PC-3 (cell line): ENCODE results near the gene DUSP28. TPM values are rescaled to one million over a fixed set of nuclear protein-coding genes. Genes with fewer than 3 reads are reported as not detected.

ENCODE experiments used
- ATAC-seq: fragments of 200-7000 bp; cut with Tn5 transposase; 2 replicates; pipeline ENCODE4 v1.9.1; 2020; ENCODE audit warnings: mild to moderate bottlenecking, moderate library complexity
- BruUV-seq: library from RNA; stranded (reverse); fragments of 400-500 nt; replicated peaks from 2 replicates; lab custom pipeline; 2021; lab: Mats Ljungman, UMichigan
- CTCF ChIA-PET: fragments of 300-600 bp; sonication (Branson Sonifier 250); formaldehyde crosslinking; loops from one replicate; lab custom pipeline; 2022; ENCODE audit warnings: antibody characterized with exemption; lab: Charles Lee
- POLR2A ChIA-PET: fragments of 300-600 bp; sonication (Branson Sonifier 250); formaldehyde crosslinking; loops from one replicate; lab custom pipeline; 2022; ENCODE audit warnings: antibody characterized with exemption; ENCODE audit not compliant: unreplicated experiment; lab: Charles Lee
- DNase-seq: peaks from one replicate; pipeline ENCODE4 v3.0.0-alpha.2; 2015
- H2AFZ ChIP-seq: fragments of 300-600 bp; sonication (generic); 2 replicates; pipeline ENCODE4 v1.6.0; 2016; ENCODE audit warnings: antibody characterized with exemption, low read length
- H3F3A ChIP-seq: fragments of 300-600 bp; sonication (generic); one replicate; pipeline ENCODE4 v1.6.0; 2017; ENCODE audit warnings: antibody characterized with exemption, low read length, control low read depth, mild to moderate bottlenecking; ENCODE audit not compliant: unreplicated experiment
- H3K27ac ChIP-seq: fragments of 300-600 bp; sonication (generic); 2 replicates; pipeline ENCODE4 v1.5.1; 2016; ENCODE audit warnings: mild to moderate bottlenecking, low read length
- H3K27me3 ChIP-seq: fragments of 300-600 bp; sonication (generic); 2 replicates; pipeline ENCODE4 v1.6.1; 2016; ENCODE audit warnings: low read length, mixed read lengths
- H3K36me3 ChIP-seq: fragments of 300-600 bp; sonication (generic); 2 replicates; pipeline ENCODE4 v1.6.1; 2016; ENCODE audit warnings: low read depth, mixed run types, low read length, mixed read lengths
- H3K4me1 ChIP-seq: fragments of 300-600 bp; sonication (generic); 2 replicates; pipeline ENCODE4 v1.5.1; 2016; ENCODE audit warnings: low read length; ENCODE audit not compliant: insufficient read depth
- H3K4me2 ChIP-seq: fragments of 300-600 bp; sonication (generic); 2 replicates; pipeline ENCODE4 v1.6.0; 2016; ENCODE audit warnings: low read length
- H3K4me3 ChIP-seq: fragments of 300-600 bp; sonication (generic); 2 replicates; pipeline ENCODE4 v1.5.1; 2016; ENCODE audit warnings: mild to moderate bottlenecking, low read length, mixed read lengths
- H3K79me2 ChIP-seq: fragments of 300-600 bp; sonication (generic); 2 replicates; pipeline ENCODE4 v1.6.1; 2017; ENCODE audit warnings: low read length, mixed read lengths
- H3K9ac ChIP-seq: fragments of 300-600 bp; sonication (generic); 2 replicates; pipeline ENCODE4 v1.6.0; 2016; ENCODE audit warnings: mild to moderate bottlenecking, low read length
- H3K9me2 ChIP-seq: fragments of 300-600 bp; sonication (generic); replicated peaks from 2 replicates; pipeline ENCODE4 v1.6.1; 2016; ENCODE audit warnings: mixed run types, low read length, mixed read lengths
- H3K9me3 ChIP-seq: fragments of 300-600 bp; sonication (generic); 2 replicates; pipeline ENCODE4 v1.6.1; 2016; ENCODE audit warnings: low read length, mixed read lengths
- H4K20me1 ChIP-seq: fragments of 300-600 bp; sonication (generic); 2 replicates; pipeline ENCODE4 v1.6.1; 2016; ENCODE audit warnings: low read length, mixed read lengths
- EZH2 ChIP-seq: fragments of 300-600 bp; sonication (generic); IDR thresholded peaks from one replicate; pipeline ENCODE4 v1.6.1; 2017; ENCODE audit warnings: antibody characterized with exemption, mild to moderate bottlenecking, low read length; ENCODE audit not compliant: unreplicated experiment
- EZH2phosphoT487 ChIP-seq: fragments of 300-600 bp; sonication (generic); IDR thresholded peaks from 2 replicates; pipeline ENCODE4 v1.6.1; 2018; ENCODE audit warnings: mild to moderate bottlenecking, antibody characterized with exemption, low read length, borderline replicate concordance
- intact Hi-C: fragments of 100-400 bp; cut with micrococcal nuclease; formaldehyde crosslinking; loops from 2 replicates; pipeline ENCODE4 v1.9.0; 2023
- total RNA-seq: library from RNA; depleted of rRNA; stranded (reverse); fragments of >200 nt; gene quantifications from 2 replicates; pipeline ENCODE4 v1.2.3, GENCODE V29; 2014
- TF ChIP-seq, protein P1 (sequence below): fragments of 300-600 bp; sonication (generic); conservative IDR thresholded peaks from 2 replicates; pipeline ENCODE4 v1.5.1; 2017; ENCODE audit warnings: antibody characterized with exemption, low read depth, mild to moderate bottlenecking, low read length

DUSP28 gene
- total RNA-seq, 1 experiment from 2014 or later, result 8.3 TPM

- no TSS peak for BruUV-seq
- H3K9ac ChIP-seq, result no peak overlapping the region
- no peaks in the 10 kb centered on the region for H3K9me3 ChIP-seq
- no peaks in the 10 kb centered on the region for H3K4me1 ChIP-seq
- H3F3A ChIP-seq, result no peaks in the 10 kb centered on the region
- H3K79me2 ChIP-seq, result no peaks in the 10 kb centered on the region
- H3K9me2 ChIP-seq, result no peaks in the 10 kb centered on the region
- H3K4me3 ChIP-seq, result no peak overlapping the region
- intact Hi-C loops, result no loop called here
- CTCF ChIA-PET, result no interaction called here
- no peak for ATAC-seq
- no peak overlapping the region for H2AFZ ChIP-seq
- TF ChIP-seq, protein P1, sequence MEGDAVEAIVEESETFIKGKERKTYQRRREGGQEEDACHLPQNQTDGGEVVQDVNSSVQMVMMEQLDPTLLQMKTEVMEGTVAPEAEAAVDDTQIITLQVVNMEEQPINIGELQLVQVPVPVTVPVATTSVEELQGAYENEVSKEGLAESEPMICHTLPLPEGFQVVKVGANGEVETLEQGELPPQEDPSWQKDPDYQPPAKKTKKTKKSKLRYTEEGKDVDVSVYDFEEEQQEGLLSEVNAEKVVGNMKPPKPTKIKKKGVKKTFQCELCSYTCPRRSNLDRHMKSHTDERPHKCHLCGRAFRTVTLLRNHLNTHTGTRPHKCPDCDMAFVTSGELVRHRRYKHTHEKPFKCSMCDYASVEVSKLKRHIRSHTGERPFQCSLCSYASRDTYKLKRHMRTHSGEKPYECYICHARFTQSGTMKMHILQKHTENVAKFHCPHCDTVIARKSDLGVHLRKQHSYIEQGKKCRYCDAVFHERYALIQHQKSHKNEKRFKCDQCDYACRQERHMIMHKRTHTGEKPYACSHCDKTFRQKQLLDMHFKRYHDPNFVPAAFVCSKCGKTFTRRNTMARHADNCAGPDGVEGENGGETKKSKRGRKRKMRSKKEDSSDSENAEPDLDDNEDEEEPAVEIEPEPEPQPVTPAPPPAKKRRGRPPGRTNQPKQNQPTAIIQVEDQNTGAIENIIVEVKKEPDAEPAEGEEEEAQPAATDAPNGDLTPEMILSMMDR, result no peak
- TF ChIP-seq EZH2phosphoT487, result no peak
- no peak for TF ChIP-seq EZH2
- no peaks in the 10 kb centered on the region for H3K27me3 ChIP-seq
- H3K27ac ChIP-seq, result no peak overlapping the region
- DNase-seq, result no peak
- H3K36me3 ChIP-seq, result peaks cover 16% of the 10 kb centered on the region
- no peaks in the 10 kb centered on the region for H4K20me1 ChIP-seq
- POLR2A ChIA-PET, result no interaction called here
- no peak overlapping the region for H3K4me2 ChIP-seq
Observed at GRCh38 chr2:240518981-240519380, 41.2 kb upstream of the DUSP28 start.

DNA sequence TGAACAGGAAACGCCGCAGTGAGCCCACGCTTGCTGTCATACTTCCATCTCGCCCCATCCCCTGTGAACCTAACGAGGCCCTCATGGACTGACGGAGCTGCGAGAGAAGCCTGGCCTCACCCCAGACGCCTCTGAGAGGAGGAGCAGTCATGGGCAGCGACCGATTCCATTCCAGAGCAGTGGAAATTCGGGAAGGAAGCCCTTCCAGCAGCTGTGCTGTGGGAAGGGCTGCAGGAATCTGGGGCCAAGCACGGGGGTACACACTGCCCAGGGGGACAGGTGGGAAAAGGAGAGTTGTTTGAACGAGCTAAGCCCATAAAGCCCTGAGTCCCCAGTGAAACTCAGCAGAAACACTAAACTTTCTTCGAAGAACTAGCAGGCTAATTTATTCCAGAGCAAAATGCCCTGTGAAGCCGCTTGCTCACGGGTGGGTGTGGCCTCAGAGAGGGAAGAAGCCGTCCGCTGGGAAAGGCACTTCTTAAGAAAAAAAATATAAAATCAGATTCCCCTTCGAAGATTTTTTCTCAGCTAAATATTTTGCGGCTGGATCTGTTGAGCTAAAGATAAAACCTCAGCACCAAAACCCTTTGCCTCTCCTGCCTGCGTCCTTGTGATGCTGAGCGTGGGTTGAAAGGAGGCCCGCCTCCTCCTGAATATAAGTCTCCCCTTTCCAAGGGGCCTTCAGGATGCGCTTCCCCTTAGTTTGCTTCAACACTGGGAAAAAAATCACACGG lies 40.6 kb upstream of the DUSP28 start:
- peaks cover 22% of the 10 kb centered on the region for H3K36me3 ChIP-seq
- no peaks in the 10 kb centered on the region for H3K27me3 ChIP-seq
- ATAC-seq, result no peak
- H3K4me2 ChIP-seq, result no peak overlapping the region
- no peak overlapping the region for H3K9ac ChIP-seq
- ChIA-PET POLR2A (no interaction called here), CTCF (no interaction called here)
- BruUV-seq, result no TSS peak
- H3K9me3 ChIP-seq, result no peaks in the 10 kb centered on the region
- H3K27ac ChIP-seq, result no peak overlapping the region
- H2AFZ ChIP-seq, result no peak overlapping the region
- H3F3A ChIP-seq, result no peaks in the 10 kb centered on the region
- DNase-seq, result no peak
- TF ChIP-seq, protein P1, result no peak
- H3K4me1 ChIP-seq, result no peaks in the 10 kb centered on the region
- intact Hi-C loops, result no loop called here
- H3K79me2 ChIP-seq, result no peaks in the 10 kb centered on the region
- no peaks in the 10 kb centered on the region for H3K9me2 ChIP-seq
- H4K20me1 ChIP-seq, result no peaks in the 10 kb centered on the region
- H3K4me3 ChIP-seq, result no peak overlapping the region

GRCh38 chr2:240520130-240520973 lies 39.8 kb upstream of the DUSP28 start:
- BruUV-seq, result no TSS peak
- intact Hi-C loops, result no loop called here
- Histone ChIP-seq H3K4me2 (no peak overlapping the region), H3K4me3 (no peak overlapping the region), H3K27ac (no peak overlapping the region), H3K9me2 (no peaks in the 10 kb centered on the region), H3K36me3 (peaks cover 29% of the 10 kb centered on the region), H3K4me1 (no peaks in the 10 kb centered on the region), H3K79me2 (no peaks in the 10 kb centered on the region), H2AFZ (no peak overlapping the region), H3K9ac (no peak overlapping the region), H4K20me1 (no peaks in the 10 kb centered on the region), H3K27me3 (no peaks in the 10 kb centered on the region), H3K9me3 (peaks cover 4% of the 10 kb centered on the region; the same call in 1 of the 2 replicates), H3F3A (no peaks in the 10 kb centered on the region)
- DNase-seq, result no peak
- POLR2A ChIA-PET, result no interaction called here
- no peak for ATAC-seq
- TF ChIP-seq, protein P1, result no peak
- TF ChIP-seq EZH2phosphoT487, result no peak
- TF ChIP-seq EZH2, result no peak
- CTCF ChIA-PET, result no interaction called here
